IMR-90 (cell line): ENCODE measurements around the gene ARL8B.
"Not testable (repeated sequence)": the region's sequence is repeated elsewhere in the genome, so short reads cannot be mapped to it uniquely, and the experiment has no call there.

ENCODE experiments used
- ELK1 ChIP-seq: fragments of 150-350 bp; IDR thresholded peaks from 2 replicates; pipeline ENCODE4 v1.6.1; 2016; ENCODE audit warnings: low read depth, mild to moderate bottlenecking, low read length, moderate library complexity, borderline replicate concordance
- FOS ChIP-seq: fragments of 150-350 bp; IDR thresholded peaks from 2 replicates; pipeline ENCODE4 v1.6.1; 2016; ENCODE audit warnings: low read depth, low read length
- RCOR1 ChIP-seq: IDR thresholded peaks from 2 replicates; pipeline ENCODE4 v1.6.1; 2012; ENCODE audit warnings: mild to moderate bottlenecking, low read length, improper control_type of control experiment; ENCODE audit not compliant: insufficient replicate concordance
- RFX5 ChIP-seq: IDR thresholded peaks from 2 replicates; pipeline ENCODE4 v1.8.0; 2012; ENCODE audit warnings: low read depth, mild to moderate bottlenecking, low read length, moderate library complexity
- TF ChIP-seq, protein P1 (sequence below): conservative IDR thresholded peaks from 2 replicates; pipeline ENCODE4 v1.5.1; 2012; ENCODE audit warnings: mild to moderate bottlenecking, low read depth, low read length, improper control_type of control experiment

- not testable (repeated sequence) for TF ChIP-seq RCOR1, FOS, RFX5, ELK1
- TF ChIP-seq, protein P1, sequence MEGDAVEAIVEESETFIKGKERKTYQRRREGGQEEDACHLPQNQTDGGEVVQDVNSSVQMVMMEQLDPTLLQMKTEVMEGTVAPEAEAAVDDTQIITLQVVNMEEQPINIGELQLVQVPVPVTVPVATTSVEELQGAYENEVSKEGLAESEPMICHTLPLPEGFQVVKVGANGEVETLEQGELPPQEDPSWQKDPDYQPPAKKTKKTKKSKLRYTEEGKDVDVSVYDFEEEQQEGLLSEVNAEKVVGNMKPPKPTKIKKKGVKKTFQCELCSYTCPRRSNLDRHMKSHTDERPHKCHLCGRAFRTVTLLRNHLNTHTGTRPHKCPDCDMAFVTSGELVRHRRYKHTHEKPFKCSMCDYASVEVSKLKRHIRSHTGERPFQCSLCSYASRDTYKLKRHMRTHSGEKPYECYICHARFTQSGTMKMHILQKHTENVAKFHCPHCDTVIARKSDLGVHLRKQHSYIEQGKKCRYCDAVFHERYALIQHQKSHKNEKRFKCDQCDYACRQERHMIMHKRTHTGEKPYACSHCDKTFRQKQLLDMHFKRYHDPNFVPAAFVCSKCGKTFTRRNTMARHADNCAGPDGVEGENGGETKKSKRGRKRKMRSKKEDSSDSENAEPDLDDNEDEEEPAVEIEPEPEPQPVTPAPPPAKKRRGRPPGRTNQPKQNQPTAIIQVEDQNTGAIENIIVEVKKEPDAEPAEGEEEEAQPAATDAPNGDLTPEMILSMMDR = not testable (repeated sequence)
Observed at GRCh38 chr3:5113726-5114125, 8.4 kb upstream of the ARL8B start.
